ENCODE measurements around the gene PLEKHN1.
"Not testable (repeated sequence)": the region's sequence is repeated elsewhere in the genome, so short reads cannot be mapped to it uniquely, and the experiment has no call there.

The PLEKHN1 gene

DNA sequence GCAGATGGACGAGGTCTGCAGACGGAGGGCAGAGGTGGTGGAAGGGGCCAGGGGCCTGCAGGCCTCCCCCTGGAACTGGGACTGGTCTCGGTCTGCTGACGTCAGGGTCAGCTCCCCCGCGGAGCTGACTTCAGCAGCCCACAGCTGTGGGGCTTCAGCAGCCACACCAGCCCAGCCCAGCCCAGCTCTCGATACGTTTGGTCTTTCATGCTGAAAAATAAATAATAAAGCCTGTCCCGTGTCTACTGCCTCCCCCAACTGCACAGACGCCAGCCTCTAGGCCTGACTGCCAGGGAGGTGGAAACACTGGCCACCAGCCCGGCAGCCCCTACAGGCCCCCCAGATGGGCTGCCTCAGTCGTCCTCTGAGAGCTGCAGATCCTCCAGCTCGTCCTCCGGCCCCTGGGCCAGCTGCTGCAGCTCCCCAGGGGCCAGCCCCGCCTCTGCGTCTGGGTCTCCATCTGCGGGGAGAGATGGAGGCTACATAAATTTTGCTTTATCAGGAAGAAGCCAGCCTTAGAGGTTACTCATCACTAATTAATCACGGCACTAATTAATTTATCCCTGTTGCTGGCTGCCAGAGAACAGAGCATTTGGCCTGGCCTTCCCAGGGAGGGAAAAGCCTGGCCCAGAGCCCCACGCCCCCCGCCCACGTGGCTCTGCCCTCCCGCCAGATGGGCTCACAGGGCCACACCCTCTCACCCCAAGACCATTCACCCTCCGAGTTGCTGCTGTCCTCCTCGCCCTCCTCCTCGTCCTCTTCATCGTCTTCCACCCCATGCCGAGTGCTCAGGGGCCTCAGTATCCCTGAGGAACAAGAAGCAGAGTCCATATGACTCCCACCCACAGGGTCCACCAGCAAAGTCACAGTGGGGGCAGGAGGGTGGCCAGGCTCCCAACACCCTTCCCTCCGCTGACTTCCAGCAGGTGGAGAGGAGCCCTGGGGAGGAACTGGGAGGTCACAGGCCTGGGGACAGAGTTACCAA, 21.6 kb upstream of the PLEKHN1 start:
- DNase-seq, result no peak

DNA sequence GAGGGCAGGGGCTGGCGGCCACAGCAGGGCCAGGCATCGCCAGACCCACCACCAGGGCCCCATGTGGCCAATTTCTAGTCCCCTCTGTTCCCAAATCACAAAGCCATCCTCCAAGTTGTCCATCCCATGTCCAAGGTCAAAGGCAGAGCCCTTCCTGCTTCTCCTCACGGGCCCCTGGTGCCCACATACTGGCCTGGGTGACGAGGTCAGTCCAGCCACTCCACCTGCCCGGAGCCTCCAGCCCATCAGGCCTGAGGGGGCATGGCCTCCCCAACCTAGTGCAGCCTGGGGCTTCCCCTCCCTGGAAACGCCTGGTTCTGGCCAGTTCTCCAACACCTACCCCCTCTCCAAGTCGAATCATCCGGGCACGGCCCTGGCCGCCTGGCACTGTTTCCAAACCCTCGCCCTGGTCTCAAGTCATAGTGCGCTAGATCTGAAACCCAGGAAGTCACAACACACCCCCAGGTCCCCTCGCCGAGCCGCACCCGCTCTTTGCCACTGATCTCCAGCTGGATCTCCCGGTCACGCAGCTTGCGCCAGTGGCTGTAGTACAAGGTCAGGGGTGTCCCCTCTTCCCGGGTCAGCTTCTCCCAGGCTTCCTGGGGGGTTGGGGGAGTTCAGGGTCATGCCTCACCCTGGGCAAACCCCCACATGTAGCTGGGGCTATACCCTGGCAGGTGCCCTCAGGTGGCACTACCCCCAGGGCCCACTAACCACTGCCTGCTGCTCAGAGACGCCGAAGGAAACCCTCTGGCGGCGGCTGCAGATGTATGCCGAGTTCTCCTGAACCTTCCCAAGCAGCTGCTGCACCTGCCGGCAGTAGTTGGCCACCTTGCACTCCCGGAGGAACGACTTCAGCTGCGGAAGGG, 20.4 kb upstream of the PLEKHN1 start:
- no peak for DNase-seq

- not testable (repeated sequence) for DNase-seq
Observed at GRCh38 chr1:946811-947210, 19.5 kb upstream of the PLEKHN1 start.

DNA sequence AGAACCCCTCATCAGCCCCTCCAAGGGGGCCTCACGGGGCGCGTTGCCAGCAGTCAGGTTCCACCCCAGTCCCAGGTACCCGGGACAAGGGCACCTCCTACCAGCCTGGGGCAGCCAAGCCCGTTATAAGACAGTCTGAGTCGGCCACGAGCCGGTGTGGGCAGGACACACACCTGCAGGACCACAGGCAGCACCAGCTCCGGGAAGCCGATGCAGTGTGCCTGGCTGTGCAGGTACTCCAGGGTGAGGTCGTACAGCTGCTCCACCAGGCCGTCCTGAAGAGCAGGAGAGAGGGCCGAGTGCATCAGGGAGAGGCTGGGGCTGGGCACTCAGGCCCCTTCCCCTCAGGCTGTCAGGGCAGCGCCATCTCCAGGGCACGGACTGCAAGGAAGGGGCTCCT, 18.3 kb upstream of the PLEKHN1 start:
- no peak for DNase-seq

GRCh38 chr1:950268-950667, 16.0 kb upstream of the PLEKHN1 start:
- no peak for DNase-seq

- no peak for DNase-seq
Observed at GRCh38 chr1:950881-951280, 15.4 kb upstream of the PLEKHN1 start.

GRCh38 chr1:951364-951763, 14.9 kb upstream of the PLEKHN1 start:
- no peak for DNase-seq

DNA sequence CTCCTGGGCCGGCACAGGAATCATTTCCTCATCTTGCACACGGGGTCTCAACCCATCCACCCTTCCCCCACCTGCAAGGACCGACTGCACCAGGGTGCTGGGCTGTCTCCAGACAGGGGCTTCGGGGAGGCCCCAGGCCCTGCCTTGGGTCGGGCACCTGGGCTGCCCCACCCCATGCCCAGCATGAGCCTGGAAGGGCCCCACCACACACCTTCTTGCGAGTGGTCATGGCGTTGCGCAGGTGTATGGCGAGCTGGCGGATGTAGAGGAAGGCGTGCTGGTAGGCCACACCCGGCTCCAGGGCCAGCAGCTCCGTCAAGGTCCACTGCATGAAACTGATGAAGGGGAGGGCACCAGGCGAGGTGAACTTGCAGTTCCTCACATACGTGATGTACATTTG, 14.1 kb upstream of the PLEKHN1 start:
- no peak for DNase-seq

GRCh38 chr1:952603-953002, 13.7 kb upstream of the PLEKHN1 start:
- no peak for DNase-seq

- no peak for DNase-seq
Observed at GRCh38 chr1:953524-954320, 12.6 kb upstream of the PLEKHN1 start.

DNA sequence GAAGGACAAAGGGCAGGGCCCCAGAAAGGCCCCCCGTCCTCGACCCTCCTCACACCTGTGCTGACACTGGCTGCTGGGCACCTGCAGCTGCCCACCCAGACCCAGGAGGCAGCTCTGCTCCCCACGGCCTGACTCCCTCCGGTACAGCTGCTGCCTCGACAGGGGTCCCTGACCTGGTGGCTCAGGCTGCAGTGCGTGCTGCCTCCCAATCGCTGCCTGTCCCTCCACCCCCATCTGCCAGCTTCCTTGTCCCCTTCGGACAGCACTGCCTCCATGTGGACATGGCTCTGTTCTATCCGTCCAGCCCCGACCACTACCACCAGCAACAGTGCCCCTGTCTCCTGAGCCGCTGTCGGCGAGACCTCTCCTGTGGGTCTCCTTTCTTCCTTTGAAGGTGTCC, 11.4 kb upstream of the PLEKHN1 start:
- no peak for DNase-seq

DNA sequence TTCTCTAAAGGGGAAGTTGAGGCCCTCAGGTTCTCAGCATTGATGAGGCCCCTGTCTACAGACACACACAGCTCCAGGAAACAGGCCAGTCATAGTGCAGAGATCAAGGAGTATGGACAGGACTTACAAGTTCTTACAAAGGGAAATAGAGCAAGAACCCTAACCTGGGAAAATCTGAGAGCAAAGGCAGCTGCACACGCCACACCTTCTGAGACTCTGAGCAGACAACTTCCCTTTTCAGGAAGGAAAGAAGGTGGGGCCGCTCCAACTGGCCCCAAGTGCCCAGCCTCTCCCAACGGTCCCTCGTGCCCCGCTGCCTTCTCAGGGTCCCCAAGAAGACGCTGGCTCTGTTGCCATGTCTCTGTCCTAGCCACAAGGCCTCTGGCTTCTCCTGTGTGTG, 10.8 kb upstream of the PLEKHN1 start:
- no peak for DNase-seq

DNA sequence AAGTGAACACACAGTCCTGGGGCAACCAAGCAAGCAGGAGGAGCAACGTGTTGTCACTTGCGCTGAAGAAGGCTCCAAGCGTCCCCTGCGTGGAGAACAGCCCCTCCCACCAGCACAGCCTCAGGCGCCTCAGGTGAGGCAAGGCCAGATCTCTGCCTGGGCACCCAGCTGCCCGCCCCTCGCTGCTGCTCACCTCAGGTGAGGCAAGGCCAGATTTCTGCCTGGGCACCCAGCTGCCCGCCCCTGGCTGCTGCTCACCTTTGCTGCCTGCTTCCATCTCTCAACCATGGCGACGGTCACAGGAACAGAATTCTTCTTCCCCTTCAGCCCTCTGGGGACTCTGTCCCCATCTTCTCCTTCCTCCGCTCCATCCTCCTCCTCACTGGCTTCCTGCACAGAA, 9.6 kb upstream of the PLEKHN1 start:
- no peak for DNase-seq

- peak; percentile 59 to 86 for DNase-seq
Observed at GRCh38 chr1:958823-959730, 7.2 kb upstream of the PLEKHN1 start, which contains the start of gene NOC2L. Gene NOC2L (minus strand): TSS chr1:959256. CDS start chr1:959240, 16 bp downstream.

DNA sequence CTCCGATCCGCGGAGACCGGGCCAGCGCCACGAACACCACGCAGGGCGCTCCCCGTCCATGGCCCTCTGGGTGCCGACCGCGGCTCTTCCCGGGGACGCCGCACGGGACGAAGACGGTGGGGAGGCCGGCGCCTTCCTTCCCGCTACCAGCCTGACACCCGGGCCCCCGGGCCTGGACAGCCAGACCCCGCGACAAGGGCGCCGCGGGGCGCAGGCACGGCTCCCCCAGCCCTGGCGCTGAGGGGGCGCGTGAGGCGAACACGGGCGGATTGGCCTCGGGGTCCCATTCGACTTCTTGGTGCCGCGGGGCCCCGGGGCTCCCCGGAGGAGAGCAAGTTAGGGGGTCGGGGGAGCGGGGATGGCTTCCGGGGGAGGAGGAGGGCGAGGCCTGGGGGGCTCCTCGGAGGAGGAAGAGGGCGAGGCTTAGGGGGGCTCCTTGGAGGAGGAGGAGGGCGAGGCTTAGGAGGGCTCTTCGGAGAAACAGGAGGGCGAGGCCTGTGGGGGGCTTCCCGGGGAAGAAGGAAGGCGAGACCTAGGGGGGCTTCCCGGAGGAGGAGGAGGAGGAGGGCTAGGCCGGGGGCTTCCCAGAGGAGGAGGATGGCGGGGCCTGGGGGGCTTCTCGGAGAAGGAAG, 6.4 kb upstream of the PLEKHN1 start:
- DNase-seq, result no peak

GRCh38 chr1:960363-961131, 5.7 kb upstream of the PLEKHN1 start, which contains the start of gene KLHL17:
Gene KLHL17 (plus strand): TSS chr1:960584. CDS start chr1:960694, 110 bp downstream.
- DNase-seq, result peak in 1 of 2 experiments; percentile 55

GRCh38 chr1:961132-961669, 5.1 kb upstream of the PLEKHN1 start:
- no peak for DNase-seq

- no peak for DNase-seq
Observed at GRCh38 chr1:962381-963300, 3.6 kb upstream of the PLEKHN1 start.

DNA sequence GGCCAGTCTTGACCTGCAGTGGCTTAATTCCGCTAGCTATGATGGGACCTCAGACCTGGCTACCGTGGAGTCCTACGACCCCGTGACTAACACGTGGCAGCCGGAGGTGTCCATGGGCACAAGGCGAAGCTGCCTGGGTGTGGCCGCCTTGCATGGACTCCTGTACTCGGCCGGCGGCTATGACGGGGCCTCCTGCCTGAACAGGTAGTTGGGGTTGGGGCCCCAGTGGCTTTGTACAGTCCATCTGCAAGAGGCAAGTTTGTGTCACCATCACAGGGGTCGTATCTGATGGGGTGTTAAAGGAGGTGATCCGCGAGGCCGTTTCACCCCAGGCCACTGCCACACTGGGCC, 3.0 kb upstream of the PLEKHN1 start:
- no peak for DNase-seq

Measured in NCI-H187 (cell line).